Tibial artery (tissue), 4 donors: ENCODE measurements around the gene CATSPERE.

Source experiments
- DNase-seq, 2 donors: peaks; one replicate each; pipeline ENCODE4 v3.0.0-alpha.2; 2019
- H3K27ac ChIP-seq, 2 donors: fragments of 200-600 bp; sonication (generic) in 1 of 2; 1 replicate in 1 of 2; 2 replicates in 1 of 2; pipeline ENCODE4 v1.5.1; 2018 to 2019; ENCODE audit warnings: mild to moderate bottlenecking in 1 of 2
- H3K27me3 ChIP-seq, 2 donors: fragments of 200-600 bp; sonication (generic) in 1 of 2; one replicate each; pipeline versions ENCODE4 v1.5.1 to v1.6.0; 2016 to 2019
- H3K36me3 ChIP-seq, 3 donors: fragments of 200-600 bp; sonication (generic) in 2 of 3; one replicate each; pipeline ENCODE4 v1.5.1; 2016 to 2019; ENCODE audit warnings: mild to moderate bottlenecking in 2 of 3
- H3K4me1 ChIP-seq, 4 donors: fragments of 200-600 bp; sonication (generic) in 2 of 4; 1 replicate in 3 of 4; 2 replicates in 1 of 4; pipeline ENCODE4 v1.5.1; 2016 to 2019
- H3K4me3 ChIP-seq, 2 donors: fragments of 200-600 bp; sonication (generic) in 1 of 2; 1 replicate in 1 of 2; 2 replicates in 1 of 2; pipeline ENCODE4 v1.5.1; 2018 to 2019; ENCODE audit warnings: mild to moderate bottlenecking in 2 of 2
- H3K9me3 ChIP-seq, 3 donors: fragments of 200-600 bp; sonication (generic) in 1 of 3; one replicate each; pipeline ENCODE4 v1.5.1; 2016 to 2019
- intact Hi-C: fragments of 100-400 bp; cut with DNase I; formaldehyde crosslinking; loops from one replicate; pipeline ENCODE4 v1.15.0; 2023; ENCODE audit warnings: low total_unique reads
- TF ChIP-seq, protein P1 (sequence below), 2 experiments: fragments of 200-600 bp in 1 of 2; fragments of 450-650 bp in 1 of 2; IDR thresholded peaks; one replicate each; pipeline ENCODE4 v1.5.1; 2017 to 2019; ENCODE audit warnings: antibody characterized with exemption in 2 of 2, mild to moderate bottlenecking in 1 of 2, moderate library complexity in 1 of 2

The CATSPERE gene

GRCh38 chr1:244615301-244615700 lies 154.2 kb downstream of the CATSPERE start:
- H3K27ac ChIP-seq: no peak overlapping the region

DNA sequence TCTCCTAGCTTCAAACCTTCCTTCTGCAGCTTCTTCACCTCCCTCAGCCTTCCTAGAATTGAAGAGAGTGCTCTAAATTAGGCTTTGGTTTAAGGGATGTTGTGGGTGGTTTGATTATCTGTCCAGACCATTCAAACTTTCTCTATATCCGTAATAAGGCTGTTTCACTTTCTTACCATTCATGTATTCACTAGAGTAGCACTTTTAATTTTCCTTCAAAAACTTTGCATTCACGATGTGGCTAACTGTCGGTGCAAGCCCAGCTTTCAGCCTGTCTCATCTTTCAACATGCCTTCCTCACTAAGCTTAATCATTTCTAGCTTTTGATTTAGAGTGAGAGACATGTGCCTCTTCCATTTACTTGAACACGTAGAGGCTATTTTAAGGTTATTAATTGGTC lies 165.6 kb downstream of the CATSPERE start:
- Histone ChIP-seq H3K9me3 (no peaks in the 10 kb centered on the region), H3K27ac (no peak overlapping the region), H3K4me1 (no peaks in the 10 kb centered on the region), H3K36me3 (no peaks in the 10 kb centered on the region), H3K4me3 (no peak overlapping the region), H3K27me3 (no peaks in the 10 kb centered on the region)
- DNase-seq: no peak
- TF ChIP-seq, protein P1, sequence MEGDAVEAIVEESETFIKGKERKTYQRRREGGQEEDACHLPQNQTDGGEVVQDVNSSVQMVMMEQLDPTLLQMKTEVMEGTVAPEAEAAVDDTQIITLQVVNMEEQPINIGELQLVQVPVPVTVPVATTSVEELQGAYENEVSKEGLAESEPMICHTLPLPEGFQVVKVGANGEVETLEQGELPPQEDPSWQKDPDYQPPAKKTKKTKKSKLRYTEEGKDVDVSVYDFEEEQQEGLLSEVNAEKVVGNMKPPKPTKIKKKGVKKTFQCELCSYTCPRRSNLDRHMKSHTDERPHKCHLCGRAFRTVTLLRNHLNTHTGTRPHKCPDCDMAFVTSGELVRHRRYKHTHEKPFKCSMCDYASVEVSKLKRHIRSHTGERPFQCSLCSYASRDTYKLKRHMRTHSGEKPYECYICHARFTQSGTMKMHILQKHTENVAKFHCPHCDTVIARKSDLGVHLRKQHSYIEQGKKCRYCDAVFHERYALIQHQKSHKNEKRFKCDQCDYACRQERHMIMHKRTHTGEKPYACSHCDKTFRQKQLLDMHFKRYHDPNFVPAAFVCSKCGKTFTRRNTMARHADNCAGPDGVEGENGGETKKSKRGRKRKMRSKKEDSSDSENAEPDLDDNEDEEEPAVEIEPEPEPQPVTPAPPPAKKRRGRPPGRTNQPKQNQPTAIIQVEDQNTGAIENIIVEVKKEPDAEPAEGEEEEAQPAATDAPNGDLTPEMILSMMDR (IDR thresholded peaks at IDR 0.05): no peak
- intact Hi-C loops: no loop called here

More at GRCh38 chr1:244615301-244615700, 154.2 kb downstream of the CATSPERE start:
- H3K4me1 ChIP-seq: no peaks in the 10 kb centered on the region
- DNase-seq: no peak
- no peaks in the 10 kb centered on the region for H3K9me3 ChIP-seq
- no peak overlapping the region for H3K4me3 ChIP-seq
- TF ChIP-seq, protein P1 (IDR thresholded peaks at IDR 0.05): no peak
- no peaks in the 10 kb centered on the region for H3K36me3 ChIP-seq
- H3K27me3 ChIP-seq: no peaks in the 10 kb centered on the region
- intact Hi-C loops: no loop called here

GRCh38 chr1:244628789-244629188 lies 167.7 kb downstream of the CATSPERE start:
- Histone ChIP-seq H3K27me3 (no peaks in the 10 kb centered on the region), H3K4me1 (no peaks in the 10 kb centered on the region), H3K27ac (no peak overlapping the region), H3K36me3 (no peaks in the 10 kb centered on the region), H3K4me3 (no peak overlapping the region), H3K9me3 (no peaks in the 10 kb centered on the region)
- intact Hi-C loops: no loop called here
- TF ChIP-seq, protein P1 (IDR thresholded peaks at IDR 0.05): no peak
- no peak for DNase-seq

- TF ChIP-seq, protein P1 (IDR thresholded peaks at IDR 0.05): no peak
- no peak overlapping the region for H3K4me3 ChIP-seq
- intact Hi-C loops: no loop called here
- no peaks in the 10 kb centered on the region for H3K4me1 ChIP-seq
- no peaks in the 10 kb centered on the region for H3K27me3 ChIP-seq
- H3K27ac ChIP-seq: no peak overlapping the region
- H3K9me3 ChIP-seq: no peaks in the 10 kb centered on the region
- no peak for DNase-seq
- H3K36me3 ChIP-seq: no peaks in the 10 kb centered on the region
Observed at GRCh38 chr1:244633140-244633539, 172.1 kb downstream of the CATSPERE start.

- no peaks in the 10 kb centered on the region for H3K27me3 ChIP-seq
- H3K4me1 ChIP-seq: no peaks in the 10 kb centered on the region
- no peak overlapping the region for H3K27ac ChIP-seq
- H3K9me3 ChIP-seq: no peaks in the 10 kb centered on the region
- TF ChIP-seq, protein P1 (IDR thresholded peaks at IDR 0.05): no peak
- no peak for DNase-seq
- H3K36me3 ChIP-seq: no peaks in the 10 kb centered on the region
- H3K4me3 ChIP-seq: no peak overlapping the region
- intact Hi-C loops: no loop called here
Observed at GRCh38 chr1:244634546-244634945, 173.5 kb downstream of the CATSPERE start.
